GM18520 (cell line): ENCODE measurements around the gene SPOCK1.
"Not testable (repeated sequence)": the region's sequence is repeated elsewhere in the genome, so short reads cannot be mapped to it uniquely, and the experiment has no call there.

ENCODE experiments used
- ATAC-seq: cut with Tn5 transposase; IDR thresholded peaks from one replicate; pipeline ENCODE4 v1.9.1; 2021; ENCODE audit not compliant: unreplicated experiment

SPOCK1 gene

DNA sequence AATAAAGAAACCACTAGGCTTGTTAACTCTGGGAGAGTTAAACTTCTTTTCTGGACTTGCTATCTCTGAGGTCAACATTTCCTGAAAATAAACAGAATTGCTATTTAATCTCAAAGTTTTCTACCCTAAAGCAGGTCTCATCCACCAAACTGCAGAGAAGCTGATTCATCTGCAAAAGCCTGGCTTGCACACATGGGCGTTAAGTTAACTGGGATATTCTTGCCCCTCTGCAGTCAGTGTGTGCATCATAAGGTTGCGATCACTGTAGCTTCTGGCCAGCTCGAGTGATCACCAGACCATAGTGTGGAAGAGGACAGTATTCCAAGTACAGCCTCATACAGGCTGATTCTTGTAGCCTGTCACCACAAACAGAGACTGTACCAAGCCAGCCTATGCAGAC lies 99.2 kb downstream of the SPOCK1 start:
- ATAC-seq = no peak

- ATAC-seq = no peak
Measured at GRCh38 chr5:137398751-137399150, 100.4 kb downstream of the SPOCK1 start.

DNA sequence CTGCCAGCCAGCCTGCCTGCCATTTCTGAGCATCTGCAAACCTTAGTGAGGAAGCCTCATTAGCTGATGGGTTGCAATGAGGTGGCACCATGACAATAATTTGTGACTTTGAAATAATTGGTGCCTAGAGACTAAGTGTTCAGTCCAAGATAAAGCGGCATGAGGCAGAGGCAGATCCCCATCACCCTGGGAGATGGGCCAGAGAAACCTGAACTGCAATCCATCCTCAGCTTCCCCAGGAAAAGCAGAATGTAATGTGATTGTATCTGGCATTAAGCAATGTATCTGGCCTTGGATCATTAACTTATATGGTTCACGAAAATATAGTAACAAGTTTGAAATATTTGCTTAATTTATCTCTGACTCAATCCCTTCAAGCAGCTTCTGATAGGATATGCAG lies 101.0 kb downstream of the SPOCK1 start:
- no peak for ATAC-seq

- no peak for ATAC-seq
Measured at GRCh38 chr5:137395011-137395755, 103.9 kb downstream of the SPOCK1 start.

DNA sequence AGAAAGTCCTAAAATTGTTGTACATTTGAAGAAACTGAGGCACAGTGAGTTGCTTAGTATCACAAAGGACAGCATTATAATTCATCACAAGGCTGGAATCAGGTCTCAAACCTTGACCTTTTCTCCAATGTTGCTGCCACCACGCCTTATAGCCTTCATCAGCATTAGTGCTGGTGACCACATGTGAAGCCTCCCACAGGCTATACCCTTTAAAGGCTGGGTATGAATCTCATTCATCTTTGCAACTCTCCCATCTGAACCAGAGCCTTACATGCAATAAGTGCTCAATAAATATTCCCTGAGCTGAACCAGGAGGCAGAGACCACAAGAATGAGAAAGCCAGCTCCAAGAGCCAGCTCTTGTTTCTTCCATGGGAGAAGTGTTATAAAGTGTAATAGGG lies 104.7 kb downstream of the SPOCK1 start:
- no peak for ATAC-seq

- no peak for ATAC-seq
Measured at GRCh38 chr5:137393196-137393993, 105.7 kb downstream of the SPOCK1 start.

- no peak for ATAC-seq
Measured at GRCh38 chr5:137392261-137392660, 106.9 kb downstream of the SPOCK1 start.

GRCh38 chr5:137391044-137391443 lies 108.1 kb downstream of the SPOCK1 start:
- ATAC-seq = not testable (repeated sequence)

- ATAC-seq = no peak
Measured at GRCh38 chr5:137389042-137389441, 110.1 kb downstream of the SPOCK1 start.

DNA sequence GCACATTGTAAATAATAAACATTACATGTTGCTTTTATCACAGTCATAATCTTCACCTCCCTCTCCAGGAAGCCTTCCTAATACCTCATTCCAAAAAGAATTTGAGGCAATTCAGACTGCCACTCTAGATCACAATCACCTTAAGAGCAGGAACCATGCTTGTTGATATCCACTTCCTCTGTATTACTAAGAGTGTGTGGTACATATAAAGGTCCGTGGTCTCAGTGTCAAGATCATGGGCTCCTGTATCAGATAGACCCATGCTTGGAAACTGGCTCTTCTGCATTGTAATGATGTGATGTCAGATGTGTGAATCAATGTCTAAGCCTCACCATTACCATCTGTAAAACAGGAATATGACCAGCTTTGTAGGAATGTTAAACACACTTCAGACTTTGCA lies 114.1 kb downstream of the SPOCK1 start:
- no peak for ATAC-seq

GRCh38 chr5:137383909-137384308 lies 115.2 kb downstream of the SPOCK1 start:
- no peak for ATAC-seq

- ATAC-seq = no peak
Measured at GRCh38 chr5:137381555-137381954, 117.6 kb downstream of the SPOCK1 start.

GRCh38 chr5:137379555-137380286 lies 119.4 kb downstream of the SPOCK1 start:
- no peak for ATAC-seq

- ATAC-seq = no peak
Measured at GRCh38 chr5:137375741-137376526, 123.2 kb downstream of the SPOCK1 start.

DNA sequence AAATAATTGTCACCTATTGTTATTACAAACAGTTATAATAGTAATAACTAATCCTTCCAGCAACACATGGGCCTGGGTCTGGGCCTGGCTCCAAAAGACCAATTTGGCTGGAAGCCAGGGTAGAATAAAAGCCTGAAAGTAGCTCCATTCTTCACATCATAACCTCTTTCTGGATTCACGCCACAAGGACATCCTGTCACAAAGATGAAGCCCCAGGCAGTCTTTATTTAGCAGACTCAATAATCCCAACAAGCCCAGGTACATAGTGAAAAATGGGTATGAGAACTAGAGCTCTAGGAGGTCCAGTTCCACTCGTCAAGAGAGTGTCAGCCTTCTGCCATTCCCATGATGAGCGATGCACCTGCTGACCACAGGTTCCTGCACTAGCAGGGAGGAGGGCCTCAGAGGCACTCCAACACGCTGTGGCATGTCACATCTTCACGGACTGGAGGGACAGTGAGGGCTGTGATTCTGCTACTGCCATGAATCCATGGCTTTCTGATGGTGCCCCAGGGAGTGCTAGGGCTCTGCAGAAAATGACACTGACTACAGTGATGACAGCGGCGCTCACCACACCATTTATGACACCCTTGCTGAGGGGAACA lies 124.9 kb downstream of the SPOCK1 start:
- no peak for ATAC-seq

DNA sequence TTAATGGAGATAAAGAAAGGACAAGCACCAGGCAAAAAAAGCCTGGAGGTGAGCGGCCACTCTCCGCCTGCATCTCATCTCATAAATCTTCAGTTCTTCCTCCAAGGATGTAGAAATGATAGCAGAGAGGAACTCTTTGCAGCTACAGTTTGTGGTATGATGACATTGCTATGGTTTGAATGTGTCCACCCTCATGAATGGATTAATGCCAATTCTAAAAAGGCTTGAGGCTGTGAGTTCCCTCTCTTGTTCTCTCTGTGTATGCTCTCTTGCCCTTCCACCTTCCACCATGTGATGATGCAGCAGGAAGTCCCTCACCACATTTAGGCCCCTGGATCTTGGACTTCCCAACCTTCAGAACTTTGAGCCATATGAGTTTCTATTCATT lies 126.4 kb downstream of the SPOCK1 start:
- no peak for ATAC-seq

GRCh38 chr5:137372016-137372772 lies 126.9 kb downstream of the SPOCK1 start:
- no peak for ATAC-seq

GRCh38 chr5:137370096-137371071 lies 128.7 kb downstream of the SPOCK1 start:
- ATAC-seq = no peak

DNA sequence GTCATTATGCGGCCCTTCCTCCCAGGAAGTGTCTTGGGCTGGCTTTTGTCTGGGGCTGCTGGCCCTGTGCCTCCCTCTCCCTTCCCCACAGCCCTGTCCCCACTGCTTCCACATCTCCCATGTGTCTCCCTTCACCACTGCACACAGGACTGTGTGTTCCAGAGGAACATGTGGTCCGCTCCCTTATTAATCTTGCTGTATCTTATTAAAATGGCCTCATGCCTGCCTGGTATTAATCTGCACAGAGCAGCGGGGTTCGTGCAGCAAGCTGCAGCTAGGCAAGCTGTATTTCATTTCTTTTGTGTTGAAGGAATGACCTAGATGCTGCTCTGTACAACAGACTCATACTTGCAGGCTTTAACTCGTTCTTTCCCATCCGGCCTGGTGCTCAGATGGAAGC lies 130.5 kb downstream of the SPOCK1 start:
- no peak for ATAC-seq
